Stimulated activated naive CD8-positive, alpha-beta T cell treated with anti-CD3 and anti-CD28 coated beads, Interleukin-15, Interleukin-2, amounts not matched to agents 100 U/mL and 50 U/mL, for 24 hours (primary cell): ENCODE measurements around the gene NRARP.
A peak's percentile ranks its signal among the peaks of the same experiment; 100 is the strongest.

Experiments
- ATAC-seq: fragments of 150-1000 bp; cut with Tn5 transposase; one replicate; pipeline ENCODE4 v1.10.0; 2021
- DNase-seq: peaks from one replicate; pipeline ENCODE4 v3.0.0; 2021

NRARP gene

GRCh38 chr9:137310189-137311052 is 8.3 kb upstream of the NRARP start:
- no peak for ATAC-seq
- DNase-seq, result no peak

GRCh38 chr9:137309368-137310188 is 7.5 kb upstream of the NRARP start:
- DNase-seq (no peak), ATAC-seq (no peak)

- DNase-seq, result peak; percentile 5
- no peak for ATAC-seq
Observed at GRCh38 chr9:137308057-137308619, 6.1 kb upstream of the NRARP start.

GRCh38 chr9:137307255-137308056 is 5.4 kb upstream of the NRARP start:
- peak; percentile 5 for DNase-seq
- ATAC-seq, result no peak

- ATAC-seq, result no peak
Observed at GRCh38 chr9:137306850-137307254, 4.8 kb upstream of the NRARP start.

GRCh38 chr9:137306066-137306849 is 4.2 kb upstream of the NRARP start:
- ATAC-seq (no peak), DNase-seq (no peak)

More at GRCh38 chr9:137306850-137307254, 4.8 kb upstream of the NRARP start:
- DNase-seq, result no peak

- DNase-seq (no peak), ATAC-seq (no peak)
Observed at GRCh38 chr9:137305798-137306065, 3.7 kb upstream of the NRARP start.

GRCh38 chr9:137305060-137305797 is 3.2 kb upstream of the NRARP start:
- DNase-seq (peak; percentile 79), ATAC-seq (peak; percentile 52)

GRCh38 chr9:137304383-137305059 is 2.5 kb upstream of the NRARP start:
- ATAC-seq, result no peak
- peak; percentile 16 for DNase-seq

- DNase-seq (peak; percentile 21), ATAC-seq (no peak)
Observed at GRCh38 chr9:137303893-137304382, 1.9 kb upstream of the NRARP start.

- no peak for ATAC-seq
Observed at GRCh38 chr9:137303151-137303892, 1.3 kb upstream of the NRARP start.

GRCh38 chr9:137302449-137303150 is 529 bp upstream of the NRARP start:
- ATAC-seq, result peak; percentile 24
- no peak for DNase-seq

More at GRCh38 chr9:137303151-137303892, 1.3 kb upstream of the NRARP start:
- DNase-seq, result peak; percentile 8

GRCh38 chr9:137301081-137301947 is 757 bp downstream of the NRARP start:
- ATAC-seq (peak; percentile 2), DNase-seq (peak; percentile 48)

- DNase-seq (no peak), ATAC-seq (no peak)
Observed at GRCh38 chr9:137300567-137301080, 1.4 kb downstream of the NRARP start.

- no peak for ATAC-seq
- DNase-seq, result peak; percentile 2
Observed at GRCh38 chr9:137299938-137300337, 2.1 kb downstream of the NRARP start.

- ATAC-seq, result no peak
- DNase-seq, result no peak
Observed at GRCh38 chr9:137299203-137299565, 2.9 kb downstream of the NRARP start.
